Measurements from ENCODE around the gene KIF22. TPM values are rescaled to one million over a fixed set of nuclear protein-coding genes. Genes with fewer than 3 reads are reported as not detected.
A peak's percentile ranks its signal among the peaks of the same experiment; 100 is the strongest.
"Not testable (repeated sequence)": the region's sequence is repeated elsewhere in the genome, so short reads cannot be mapped to it uniquely, and the experiment has no call there.

KIF22 gene
- total RNA-seq, 2 donors from 2014 or later: 58.5 to 89.6 TPM

DNA sequence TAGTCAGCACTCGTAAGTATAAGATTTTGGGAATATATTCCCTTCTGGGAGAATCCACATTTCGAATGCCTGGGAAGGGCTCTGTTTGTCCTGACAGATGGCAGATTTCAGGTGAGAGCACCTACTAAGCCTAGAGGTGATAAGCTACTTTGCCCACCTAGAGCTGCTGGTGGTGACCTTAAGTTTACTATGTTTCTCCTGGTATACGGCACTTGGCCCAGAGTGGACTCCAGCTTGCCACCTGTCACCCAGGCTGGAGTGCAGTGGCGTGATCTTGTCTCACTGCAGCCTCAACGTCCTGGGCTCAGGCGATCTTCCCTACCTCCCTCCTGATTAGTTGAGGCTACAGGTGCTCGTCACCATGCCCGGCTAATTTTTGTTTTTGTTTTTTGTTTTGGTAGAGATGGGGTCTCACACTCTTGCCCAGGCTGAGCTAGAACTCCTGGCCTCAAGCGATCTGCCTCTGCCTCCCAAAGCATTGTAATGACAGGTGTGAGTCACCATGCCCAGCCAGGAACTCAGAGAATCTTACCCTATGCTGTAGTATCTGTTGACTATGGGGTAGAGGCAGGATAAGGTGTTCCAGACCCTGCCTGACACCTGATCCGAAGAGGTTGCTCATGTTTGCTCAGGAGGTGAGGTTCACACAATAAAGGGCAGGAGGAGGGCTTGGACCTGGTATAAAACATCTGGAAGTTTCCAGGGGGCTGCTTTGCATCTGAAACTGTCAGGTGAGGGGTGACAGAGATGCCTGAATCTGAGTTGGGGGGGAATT lies 12.8 kb upstream of the KIF22 start, which contains the start of gene ZG16:
ZG16 (plus strand) TSS at position 681 of the 775 bp plus-strand sequence. CDS start 1,011 bp downstream, outside the sequence.
- Histone ChIP-seq H3K9me3 (no peaks in the 10 kb centered on the region), H3K27ac (no peak within 1 kb of the TSS), H3K4me1 (replicated peaks) (no peaks in the 10 kb centered on the region), H3K27me3 (replicated peaks; ENCODE audit: insufficient read depth) (no peaks in the 10 kb centered on the region), H3K4me3 (no peak within 1 kb of the TSS), H3K36me3 (no peaks in the 10 kb centered on the region)
- no peak for DNase-seq (ENCODE audit: low spot score)
- intact Hi-C loops (cut with DNase I): no loop called here
- 80% methylated on average over 10 of the region's 10 CpGs for WGBS
- no peak for TF ChIP-seq POLR2AphosphoS5 (IDR thresholded peaks at IDR 0.05)
- TF ChIP-seq, protein P1, sequence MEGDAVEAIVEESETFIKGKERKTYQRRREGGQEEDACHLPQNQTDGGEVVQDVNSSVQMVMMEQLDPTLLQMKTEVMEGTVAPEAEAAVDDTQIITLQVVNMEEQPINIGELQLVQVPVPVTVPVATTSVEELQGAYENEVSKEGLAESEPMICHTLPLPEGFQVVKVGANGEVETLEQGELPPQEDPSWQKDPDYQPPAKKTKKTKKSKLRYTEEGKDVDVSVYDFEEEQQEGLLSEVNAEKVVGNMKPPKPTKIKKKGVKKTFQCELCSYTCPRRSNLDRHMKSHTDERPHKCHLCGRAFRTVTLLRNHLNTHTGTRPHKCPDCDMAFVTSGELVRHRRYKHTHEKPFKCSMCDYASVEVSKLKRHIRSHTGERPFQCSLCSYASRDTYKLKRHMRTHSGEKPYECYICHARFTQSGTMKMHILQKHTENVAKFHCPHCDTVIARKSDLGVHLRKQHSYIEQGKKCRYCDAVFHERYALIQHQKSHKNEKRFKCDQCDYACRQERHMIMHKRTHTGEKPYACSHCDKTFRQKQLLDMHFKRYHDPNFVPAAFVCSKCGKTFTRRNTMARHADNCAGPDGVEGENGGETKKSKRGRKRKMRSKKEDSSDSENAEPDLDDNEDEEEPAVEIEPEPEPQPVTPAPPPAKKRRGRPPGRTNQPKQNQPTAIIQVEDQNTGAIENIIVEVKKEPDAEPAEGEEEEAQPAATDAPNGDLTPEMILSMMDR (IDR thresholded peaks at IDR 0.05): no peak
- no peak for TF ChIP-seq POLR2A (IDR thresholded peaks at IDR 0.05)

DNA sequence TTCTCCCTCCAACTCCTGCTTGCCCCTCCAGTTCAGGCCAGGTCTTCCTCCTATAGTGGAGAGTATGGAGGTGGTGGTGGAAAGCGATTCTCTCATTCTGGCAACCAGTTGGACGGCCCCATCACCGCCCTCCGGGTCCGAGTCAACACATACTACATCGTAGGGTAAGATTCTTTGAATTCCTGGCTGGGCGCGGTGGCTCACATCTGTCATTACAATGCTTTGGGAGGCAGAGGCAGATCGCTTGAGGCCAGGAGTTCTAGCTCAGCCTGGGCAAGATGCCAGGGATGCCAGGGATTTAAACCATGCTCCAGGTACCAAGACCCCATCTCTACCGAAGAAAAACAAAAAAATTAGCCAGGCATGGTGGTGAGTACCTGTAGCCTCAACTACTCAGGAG lies 11.1 kb upstream of the KIF22 start:
- Histone ChIP-seq H3K9me3 (no peaks in the 10 kb centered on the region), H3K4me3 (no peak overlapping the region), H3K27ac (no peak overlapping the region), H3K36me3 (no peaks in the 10 kb centered on the region), H3K4me1 (replicated peaks) (no peaks in the 10 kb centered on the region), H3K27me3 (replicated peaks; ENCODE audit: insufficient read depth) (no peaks in the 10 kb centered on the region)
- WGBS: 40% methylated on average over 10 of the region's 10 CpGs
- intact Hi-C loops (cut with DNase I): no loop called here
- no peak for DNase-seq (ENCODE audit: low spot score)
- TF ChIP-seq POLR2A (IDR thresholded peaks at IDR 0.05) (no peak), POLR2AphosphoS5 (IDR thresholded peaks at IDR 0.05) (no peak)
- TF ChIP-seq, protein P1 (IDR thresholded peaks at IDR 0.05): no peak

DNA sequence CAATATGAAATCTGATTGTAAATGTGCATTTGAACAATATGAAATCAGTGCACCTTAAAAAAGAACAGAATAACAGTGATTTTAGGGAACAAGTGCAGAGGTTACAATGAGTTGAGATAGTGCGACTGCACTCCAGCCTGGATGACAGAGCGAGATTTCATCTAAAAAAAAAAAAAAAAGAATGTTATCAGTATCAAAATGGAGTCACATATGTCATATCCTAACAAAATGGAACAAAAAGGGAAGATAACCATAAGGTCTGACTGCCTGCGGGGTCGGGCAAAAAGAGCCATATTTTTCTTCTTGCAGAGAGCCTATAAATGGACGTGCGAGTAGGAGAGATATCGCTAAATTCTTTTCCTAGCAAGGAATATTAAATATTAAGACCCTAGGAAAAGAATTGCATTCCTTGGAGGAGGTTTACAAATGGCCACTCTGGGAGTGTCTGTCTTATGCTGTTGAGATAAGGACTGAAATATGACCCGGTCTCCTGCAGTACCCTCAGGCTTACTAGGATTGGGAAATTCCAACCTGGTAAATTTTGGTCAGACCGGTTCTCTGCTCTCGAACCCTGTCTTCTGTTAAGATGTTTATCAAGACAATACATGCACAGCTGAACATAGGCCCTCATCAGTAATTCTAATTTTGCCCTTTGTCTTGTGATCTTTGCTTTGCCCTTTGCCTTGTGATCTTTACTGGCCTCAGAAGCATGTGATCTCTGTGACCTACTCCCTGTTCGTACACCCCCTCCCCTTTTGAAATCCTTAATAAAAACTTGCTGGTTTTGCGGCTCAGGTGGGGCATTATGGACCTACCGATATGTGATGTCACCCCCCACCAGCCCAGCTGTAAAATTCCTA lies 7.2 kb upstream of the KIF22 start:
- H3K27ac ChIP-seq; H3K4me1 ChIP-seq (replicated peaks); H3K9me3 ChIP-seq; DNase-seq (ENCODE audit: low spot score); H3K4me3 ChIP-seq; H3K27me3 ChIP-seq (replicated peaks; ENCODE audit: insufficient read depth); intact Hi-C loops (cut with DNase I); H3K36me3 ChIP-seq: not testable (repeated sequence)
- 71% methylated on average over 13 of the region's 13 CpGs for WGBS

DNA sequence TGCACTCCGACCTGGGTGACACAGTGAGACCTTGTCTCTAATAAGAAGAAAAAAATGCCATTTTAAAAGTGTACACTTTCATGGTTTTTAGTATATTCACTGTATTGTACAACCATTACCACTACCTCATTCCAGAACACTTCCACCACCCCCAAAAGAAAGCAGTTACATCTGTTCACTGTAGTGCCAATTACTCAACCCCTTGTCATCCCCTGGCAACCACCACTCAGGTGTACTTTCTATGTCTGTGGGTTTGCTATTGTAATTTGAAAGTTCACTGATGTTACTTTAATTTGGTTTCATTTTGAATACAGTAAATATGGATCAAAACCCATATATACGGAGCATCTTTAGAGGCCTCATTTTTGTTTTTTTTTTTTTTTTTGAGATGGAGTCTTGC lies 6.4 kb upstream of the KIF22 start:
- H3K4me1 ChIP-seq (replicated peaks): no peaks in the 10 kb centered on the region
- no peaks in the 10 kb centered on the region for H3K36me3 ChIP-seq
- no peak overlapping the region for H3K4me3 ChIP-seq
- H3K27ac ChIP-seq: no peak overlapping the region
- no peak for DNase-seq (ENCODE audit: low spot score)
- TF ChIP-seq POLR2AphosphoS5 (IDR thresholded peaks at IDR 0.05) (no peak), POLR2A (IDR thresholded peaks at IDR 0.05) (no peak)
- TF ChIP-seq, protein P1 (IDR thresholded peaks at IDR 0.05): no peak
- WGBS: 93% methylated on average over 2 of the region's 2 CpGs
- no peaks in the 10 kb centered on the region for H3K9me3 ChIP-seq
- intact Hi-C loops (cut with DNase I): no loop called here
- H3K27me3 ChIP-seq (replicated peaks; ENCODE audit: insufficient read depth): no peaks in the 10 kb centered on the region

DNA sequence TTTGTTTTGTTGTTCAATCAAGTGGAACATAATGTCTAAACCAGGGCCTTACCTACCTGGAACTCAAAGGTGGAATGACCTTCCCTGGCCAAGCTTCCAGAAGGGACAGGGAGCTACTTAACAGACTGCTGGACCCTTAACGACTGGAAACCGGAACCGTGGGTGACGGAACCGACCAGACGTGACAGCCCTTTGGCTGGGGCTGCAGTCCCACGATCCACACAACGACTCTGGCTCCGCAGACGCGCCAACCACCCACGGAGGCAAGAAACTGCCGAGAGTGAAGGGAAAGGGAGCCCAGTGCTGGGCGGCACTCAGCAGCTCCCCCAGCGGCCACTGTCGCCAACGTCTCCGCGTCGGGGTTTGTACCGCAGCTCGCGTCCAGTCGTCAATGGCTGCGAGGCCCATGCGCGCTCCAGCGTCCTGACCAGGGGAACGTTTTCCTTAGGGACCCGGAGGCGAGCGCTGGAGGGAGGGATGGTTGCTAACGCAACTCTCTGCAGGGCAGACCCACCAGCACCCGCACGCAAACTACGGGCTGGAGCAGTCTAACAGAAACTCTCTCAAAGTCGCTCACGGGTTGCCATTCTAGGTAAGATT lies 5.5 kb upstream of the KIF22 start:
- intact Hi-C loops (cut with DNase I): no loop called here
- Histone ChIP-seq H3K27ac (no peak overlapping the region), H3K4me3 (no peak overlapping the region), H3K4me1 (replicated peaks) (peaks cover 2% of the 10 kb centered on the region), H3K27me3 (replicated peaks; ENCODE audit: insufficient read depth) (no peaks in the 10 kb centered on the region), H3K9me3 (no peaks in the 10 kb centered on the region), H3K36me3 (no peaks in the 10 kb centered on the region)
- peak; percentile 13 for DNase-seq (ENCODE audit: low spot score)
- 14% methylated on average over 37 of the region's 38 CpGs for WGBS
- no peak for TF ChIP-seq POLR2A (IDR thresholded peaks at IDR 0.05)
- TF ChIP-seq, protein P1 (IDR thresholded peaks at IDR 0.05): peak in 2 of 4 experiments; percentile 47 to 65
- TF ChIP-seq POLR2AphosphoS5 (IDR thresholded peaks at IDR 0.05): no peak

DNA sequence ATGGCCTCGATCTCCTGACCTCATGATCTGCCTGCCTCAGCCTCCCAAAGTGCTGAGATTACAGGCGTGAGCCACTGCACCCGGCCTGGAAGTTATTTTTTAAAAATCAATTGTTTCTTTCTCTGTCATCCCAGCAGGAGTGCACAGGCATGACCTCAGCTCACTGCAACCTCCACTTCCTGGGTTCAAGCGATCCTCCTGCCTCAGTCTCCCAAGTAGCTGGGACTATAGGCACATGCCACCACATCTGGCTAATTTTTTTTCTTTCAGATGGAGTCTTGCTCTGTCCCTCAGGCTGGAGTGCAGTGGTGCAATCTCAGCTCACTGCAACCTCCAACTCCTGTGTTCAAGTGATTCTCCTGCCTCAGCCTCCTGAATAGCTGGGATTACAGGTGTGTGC lies 3.4 kb upstream of the KIF22 start:
- H3K9me3 ChIP-seq; H3K27me3 ChIP-seq (replicated peaks; ENCODE audit: insufficient read depth); H3K4me3 ChIP-seq; DNase-seq (ENCODE audit: low spot score); intact Hi-C loops (cut with DNase I); H3K36me3 ChIP-seq; H3K4me1 ChIP-seq (replicated peaks); H3K27ac ChIP-seq: not testable (repeated sequence)
- WGBS: 93% methylated on average over 4 of the region's 4 CpGs

Data from prostate gland (tissue), 2 donors.